ENCODE measurements around the gene PRRX2.

DNA sequence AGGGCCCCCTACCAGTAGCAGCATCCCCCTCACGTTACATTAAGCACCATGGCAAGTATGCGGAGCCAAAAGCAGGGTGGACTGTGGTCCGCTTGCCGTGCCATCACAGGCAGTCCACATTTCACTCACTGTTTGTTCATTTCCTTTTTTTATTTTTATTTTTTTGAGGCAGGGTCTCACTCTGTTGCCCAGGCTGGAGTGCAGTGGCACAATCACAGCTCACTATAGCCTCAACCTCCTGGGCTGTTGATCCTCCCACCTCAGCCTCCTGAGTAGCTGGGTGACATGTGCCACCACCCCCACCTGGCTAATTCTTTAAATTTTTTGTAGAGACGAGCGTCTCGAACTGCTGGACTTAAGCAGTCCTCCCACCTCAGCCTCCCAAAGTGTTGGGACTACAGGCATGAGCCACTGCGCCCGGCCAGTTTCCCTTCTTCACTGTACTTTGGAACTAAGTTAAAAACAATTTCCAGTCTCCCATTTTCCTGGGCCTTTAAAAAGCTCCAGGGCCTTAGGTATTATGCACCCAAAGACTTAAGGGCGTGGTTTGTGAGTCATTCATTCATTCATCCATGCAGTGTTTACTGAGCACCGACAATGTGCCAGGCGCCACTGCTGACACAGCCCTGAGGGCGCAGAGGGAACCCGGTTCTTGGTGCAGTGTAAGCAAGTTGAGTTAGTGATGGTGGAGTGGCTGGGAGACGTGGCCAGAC, 19.9 kb downstream of the PRRX2 start:
- TF ChIP-seq TAF1 (IDR thresholded peaks at IDR 0.05; ENCODE audit: borderline replicate concordance, insufficient read depth, low read length): no peak
- no peak for TF ChIP-seq POLR2AphosphoS5 (IDR thresholded peaks at IDR 0.05; ENCODE audit: low read depth, low read length)
- TF ChIP-seq, protein P1, sequence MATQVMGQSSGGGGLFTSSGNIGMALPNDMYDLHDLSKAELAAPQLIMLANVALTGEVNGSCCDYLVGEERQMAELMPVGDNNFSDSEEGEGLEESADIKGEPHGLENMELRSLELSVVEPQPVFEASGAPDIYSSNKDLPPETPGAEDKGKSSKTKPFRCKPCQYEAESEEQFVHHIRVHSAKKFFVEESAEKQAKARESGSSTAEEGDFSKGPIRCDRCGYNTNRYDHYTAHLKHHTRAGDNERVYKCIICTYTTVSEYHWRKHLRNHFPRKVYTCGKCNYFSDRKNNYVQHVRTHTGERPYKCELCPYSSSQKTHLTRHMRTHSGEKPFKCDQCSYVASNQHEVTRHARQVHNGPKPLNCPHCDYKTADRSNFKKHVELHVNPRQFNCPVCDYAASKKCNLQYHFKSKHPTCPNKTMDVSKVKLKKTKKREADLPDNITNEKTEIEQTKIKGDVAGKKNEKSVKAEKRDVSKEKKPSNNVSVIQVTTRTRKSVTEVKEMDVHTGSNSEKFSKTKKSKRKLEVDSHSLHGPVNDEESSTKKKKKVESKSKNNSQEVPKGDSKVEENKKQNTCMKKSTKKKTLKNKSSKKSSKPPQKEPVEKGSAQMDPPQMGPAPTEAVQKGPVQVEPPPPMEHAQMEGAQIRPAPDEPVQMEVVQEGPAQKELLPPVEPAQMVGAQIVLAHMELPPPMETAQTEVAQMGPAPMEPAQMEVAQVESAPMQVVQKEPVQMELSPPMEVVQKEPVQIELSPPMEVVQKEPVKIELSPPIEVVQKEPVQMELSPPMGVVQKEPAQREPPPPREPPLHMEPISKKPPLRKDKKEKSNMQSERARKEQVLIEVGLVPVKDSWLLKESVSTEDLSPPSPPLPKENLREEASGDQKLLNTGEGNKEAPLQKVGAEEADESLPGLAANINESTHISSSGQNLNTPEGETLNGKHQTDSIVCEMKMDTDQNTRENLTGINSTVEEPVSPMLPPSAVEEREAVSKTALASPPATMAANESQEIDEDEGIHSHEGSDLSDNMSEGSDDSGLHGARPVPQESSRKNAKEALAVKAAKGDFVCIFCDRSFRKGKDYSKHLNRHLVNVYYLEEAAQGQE (IDR thresholded peaks at IDR 0.05; ENCODE audit: insufficient read depth in 1 of 2, low read depth in 2 of 2, low read length in 2 of 2): no peak
- TF ChIP-seq SIN3A (IDR thresholded peaks at IDR 0.05; ENCODE audit: borderline replicate concordance, insufficient read depth, low read length): no peak
- no peak for TF ChIP-seq FOXP2 (optimal IDR thresholded peaks at IDR 0.05; ENCODE audit: borderline replicate concordance, extremely low read depth, extremely low read length, insufficient read depth)

Measured in PFSK-1 (cell line).